Fibroblast of lung (primary cell): Measurements from ENCODE around the gene KMT2C.

Source experiments
- CTCF ChIP-seq, 2 donors: IDR thresholded peaks in 1 of 2; conservative IDR thresholded peaks in 1 of 2; 1 replicate in 1 of 2; 2 replicates in 1 of 2; pipeline ENCODE4 v1.5.1; 2011 to 2012; ENCODE audit warnings: low read length in 2 of 2, control low read depth in 1 of 2, inconsistent platforms in 1 of 2, low read depth in 1 of 2, mild to moderate bottlenecking in 1 of 2
- EZH2 ChIP-seq: IDR thresholded peaks from 2 replicates; pipeline ENCODE4 v1.5.1; 2012; ENCODE audit warnings: low read length, control low read depth, mild to moderate bottlenecking; ENCODE audit errors: missing control alignments

GRCh38 chr7:152328234-152328633 lies 107.6 kb downstream of the KMT2C start:
- TF ChIP-seq EZH2: no peak
- TF ChIP-seq CTCF (conservative IDR thresholded peaks at IDR 0.05 in 1 of 2, IDR thresholded peaks at IDR 0.05 in 1 of 2; ENCODE audit: low read depth in 1 of 2, low read length in 2 of 2): no peak
